GM18498 (cell line): Measurements from ENCODE around the gene FFAR2.
A peak's percentile ranks its signal among the peaks of the same experiment; 100 is the strongest.
"Not testable (repeated sequence)": the region's sequence is repeated elsewhere in the genome, so short reads cannot be mapped to it uniquely, and the experiment has no call there.

ENCODE experiments used
- ATAC-seq: cut with Tn5 transposase; IDR thresholded peaks from one replicate; pipeline ENCODE4 v1.9.1; 2021; ENCODE audit warnings: mild to moderate bottlenecking, moderate library complexity; ENCODE audit not compliant: unreplicated experiment

The FFAR2 gene

DNA sequence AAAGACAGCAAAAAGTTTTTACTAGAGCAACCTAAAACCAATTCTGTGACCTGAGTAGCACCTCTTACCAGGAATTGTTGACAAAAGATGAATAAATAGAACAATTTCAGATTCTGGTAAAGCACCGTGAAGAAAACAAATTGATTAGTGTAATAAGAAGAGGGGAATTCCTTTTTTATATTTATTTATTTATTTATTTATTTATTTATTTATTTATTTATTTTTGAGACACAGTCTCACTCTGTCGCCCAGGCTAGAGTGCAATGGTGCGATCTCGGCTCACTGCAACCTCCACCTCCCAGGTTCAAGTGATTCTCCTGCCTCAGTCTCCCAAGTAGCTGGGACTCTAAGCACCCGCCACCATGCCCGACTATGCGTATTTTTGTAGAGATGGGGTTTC is 24.7 kb upstream of the FFAR2 start:
- ATAC-seq = not testable (repeated sequence)

DNA sequence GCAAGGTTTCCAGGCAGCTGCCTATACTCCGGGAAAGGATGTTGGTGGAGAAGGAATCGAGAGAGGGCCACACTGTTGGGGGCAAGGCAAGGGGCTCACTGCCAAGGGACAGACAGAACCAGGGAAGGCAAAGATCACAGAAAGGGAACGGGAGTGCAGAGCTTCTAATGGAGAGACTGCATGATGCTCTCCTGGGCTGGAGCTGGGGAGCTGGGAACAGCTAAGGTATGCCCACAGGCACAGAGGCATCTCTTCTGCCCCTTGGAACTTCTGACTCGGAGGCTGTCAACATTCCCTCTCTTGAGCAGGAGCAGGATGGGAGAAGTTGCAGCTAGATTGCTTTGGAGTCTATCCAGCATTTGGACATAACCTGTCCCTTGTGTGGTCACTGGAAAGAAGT is 22.4 kb upstream of the FFAR2 start:
- no peak for ATAC-seq

DNA sequence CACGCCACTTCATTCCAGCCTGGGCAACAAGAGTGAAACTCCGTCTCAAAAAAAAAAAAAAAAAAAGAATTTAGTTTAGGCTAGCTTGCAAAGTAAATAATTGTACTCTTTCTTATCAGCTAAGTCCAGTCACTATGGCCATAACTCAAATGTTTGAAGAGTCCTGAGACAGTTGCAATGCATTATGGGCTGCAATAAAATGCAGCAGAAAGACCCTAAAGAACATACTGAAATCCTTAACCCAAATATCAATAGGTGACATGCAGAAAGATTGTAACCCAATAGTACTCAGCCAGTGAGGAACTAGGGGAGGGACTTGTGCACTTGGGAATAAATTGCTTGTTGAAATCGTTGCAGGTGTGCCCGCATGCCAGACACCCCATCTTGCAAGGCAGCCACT is 20.9 kb upstream of the FFAR2 start:
- no peak for ATAC-seq

DNA sequence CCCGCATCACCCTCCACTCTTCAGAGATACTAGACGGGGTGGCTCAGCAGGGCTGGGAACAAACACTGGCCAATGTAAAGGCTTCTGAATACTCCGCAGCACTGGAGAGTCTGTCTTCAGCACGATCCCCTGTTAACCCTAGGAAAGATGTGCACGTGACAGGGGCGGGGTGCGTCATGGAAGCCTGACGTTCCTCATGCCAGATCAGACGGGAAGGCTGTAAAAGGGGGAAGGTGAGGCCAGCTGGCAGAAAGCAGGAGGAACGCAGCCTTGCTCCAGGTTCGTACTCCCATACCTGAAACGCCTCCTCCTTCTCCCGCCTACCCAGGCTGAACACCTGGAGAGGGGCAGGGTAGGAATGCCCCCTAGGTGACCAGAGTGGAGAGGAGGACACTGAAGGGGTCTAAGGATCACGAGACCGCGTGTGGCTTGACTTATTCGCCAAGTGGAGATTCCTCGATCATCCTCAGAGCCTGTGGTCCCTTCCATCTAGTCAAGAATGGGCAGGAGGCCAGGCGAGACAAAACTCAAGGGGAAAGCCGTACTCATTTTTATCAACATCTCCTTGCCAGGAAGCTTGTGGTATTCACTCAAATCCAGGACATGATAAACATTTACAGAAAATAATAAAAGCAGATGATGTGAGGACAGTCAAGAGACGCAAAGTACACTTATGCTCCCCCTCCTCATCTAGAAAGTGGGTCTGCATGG is 18.2 kb upstream of the FFAR2 start:
- no peak for ATAC-seq

DNA sequence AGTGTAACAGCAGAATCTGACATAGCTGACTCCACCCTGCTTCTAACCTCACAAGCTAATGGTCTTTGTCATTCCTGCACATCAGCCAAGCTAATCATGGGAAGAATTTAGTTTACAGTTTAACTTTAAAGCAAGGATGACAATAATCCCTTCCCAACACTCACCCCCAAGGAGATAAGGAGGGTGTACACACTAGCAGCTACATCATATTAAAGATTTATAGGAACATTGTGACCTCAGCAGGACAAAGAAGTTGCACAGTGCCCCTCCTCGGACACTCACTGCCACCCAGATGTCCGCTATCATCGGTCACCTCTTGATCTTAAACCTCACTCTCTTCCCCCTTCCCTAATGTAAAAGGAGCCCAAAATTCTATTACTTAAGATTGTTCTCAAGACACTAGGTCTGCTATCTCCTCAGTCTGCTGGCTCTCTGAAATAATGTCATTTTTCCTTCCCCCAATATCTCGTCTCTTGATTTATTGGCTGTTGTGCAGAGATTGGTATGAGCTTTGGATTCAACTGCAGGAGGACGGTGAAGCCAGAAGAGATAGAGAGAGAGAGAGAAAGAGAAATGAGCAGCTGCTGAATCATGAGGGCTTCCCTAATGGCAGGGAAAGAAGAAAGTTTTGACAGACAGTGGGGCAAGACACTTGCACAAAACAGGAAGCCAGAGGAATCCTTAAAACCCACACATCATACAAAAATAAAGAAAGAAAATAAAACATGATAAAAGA is 17.5 kb upstream of the FFAR2 start:
- no peak for ATAC-seq

DNA sequence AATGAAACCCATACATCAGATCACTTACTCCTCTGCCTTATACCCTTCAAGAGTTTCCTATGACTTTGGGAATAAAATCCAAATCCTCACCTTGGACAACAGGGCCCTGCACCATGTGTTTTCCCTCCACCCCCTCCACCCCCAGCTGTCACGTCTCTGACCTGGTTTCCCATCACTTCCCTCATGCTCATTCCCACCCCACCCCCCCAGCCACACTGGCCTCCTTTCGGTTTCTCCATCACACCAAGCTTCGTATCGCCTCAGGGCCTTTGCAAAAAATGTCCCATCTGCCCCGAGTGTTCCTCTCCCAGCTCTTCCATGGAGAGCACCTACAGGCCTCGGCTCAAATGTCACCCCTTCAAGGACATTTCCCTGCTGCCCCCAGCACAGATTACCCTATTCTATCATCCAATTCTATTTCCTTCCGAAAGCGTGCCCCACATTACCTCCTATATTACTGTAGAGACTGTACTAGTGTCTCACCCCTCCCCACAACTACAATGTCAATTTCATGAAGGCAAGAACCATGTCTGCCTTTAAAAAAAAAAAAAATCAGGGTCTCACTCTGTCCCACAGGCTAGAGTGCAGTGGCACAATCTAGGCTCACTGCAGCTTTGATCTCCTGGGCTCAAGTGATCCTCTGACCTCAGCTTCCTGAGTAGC is 16.8 kb upstream of the FFAR2 start:
- no peak for ATAC-seq

DNA sequence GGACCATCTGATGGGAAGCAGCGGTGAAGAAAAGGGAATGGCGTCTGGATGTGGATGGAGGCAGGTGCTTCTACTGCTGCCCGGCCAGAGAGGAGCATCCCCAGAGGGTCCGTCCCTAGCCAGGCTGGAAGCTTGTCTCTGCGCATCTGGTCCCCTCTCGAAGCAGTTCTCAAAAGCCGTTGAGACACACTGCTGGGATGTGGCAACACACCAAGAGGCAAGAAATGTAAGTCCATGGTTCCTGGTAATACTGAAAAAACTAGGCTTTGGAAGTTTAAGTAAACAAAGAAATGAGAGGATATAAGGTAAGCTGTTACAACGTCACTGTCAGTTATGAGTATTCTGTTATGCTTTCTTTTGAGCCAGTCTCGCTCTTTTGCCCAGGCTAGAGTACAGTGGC is 15.1 kb upstream of the FFAR2 start:
- ATAC-seq = no peak

DNA sequence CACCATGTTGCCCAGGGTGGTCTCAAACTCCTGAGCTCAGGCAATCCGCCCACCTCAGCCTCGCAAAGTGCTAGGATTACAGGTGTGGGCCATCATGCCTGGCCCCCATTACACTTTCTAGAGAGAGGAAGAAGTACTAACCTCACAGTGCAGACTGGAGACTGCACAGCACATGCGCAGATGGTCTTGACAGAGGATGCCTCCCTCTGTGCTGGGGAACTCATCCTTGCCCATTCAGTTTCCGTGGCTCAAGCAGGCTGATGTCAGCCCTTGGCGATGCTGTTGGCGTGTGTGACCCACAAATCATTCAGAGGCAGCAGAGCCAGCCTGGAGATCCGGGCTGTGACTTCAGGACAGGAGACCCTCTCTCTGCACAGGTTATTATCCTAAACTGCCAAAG is 14.6 kb upstream of the FFAR2 start:
- no peak for ATAC-seq

DNA sequence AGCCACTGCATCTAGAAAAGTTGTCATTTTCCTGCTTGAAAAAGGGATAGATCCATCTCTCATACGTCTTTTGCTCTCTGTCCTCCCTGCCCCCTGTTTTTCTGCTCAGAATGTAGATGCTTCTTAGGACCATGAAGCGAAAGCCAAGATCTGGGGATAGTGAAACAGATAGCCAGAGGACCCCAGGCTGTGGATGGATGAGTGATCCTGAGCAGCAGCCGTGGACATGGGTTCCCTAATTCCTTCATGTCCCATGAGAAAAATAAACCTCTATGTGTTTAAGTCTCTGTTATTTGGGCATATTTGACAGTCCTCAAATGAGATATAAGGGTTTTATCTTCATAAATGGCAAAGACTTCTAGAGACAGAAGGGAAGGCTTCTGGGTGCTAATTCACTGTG is 12.2 kb upstream of the FFAR2 start:
- no peak for ATAC-seq

DNA sequence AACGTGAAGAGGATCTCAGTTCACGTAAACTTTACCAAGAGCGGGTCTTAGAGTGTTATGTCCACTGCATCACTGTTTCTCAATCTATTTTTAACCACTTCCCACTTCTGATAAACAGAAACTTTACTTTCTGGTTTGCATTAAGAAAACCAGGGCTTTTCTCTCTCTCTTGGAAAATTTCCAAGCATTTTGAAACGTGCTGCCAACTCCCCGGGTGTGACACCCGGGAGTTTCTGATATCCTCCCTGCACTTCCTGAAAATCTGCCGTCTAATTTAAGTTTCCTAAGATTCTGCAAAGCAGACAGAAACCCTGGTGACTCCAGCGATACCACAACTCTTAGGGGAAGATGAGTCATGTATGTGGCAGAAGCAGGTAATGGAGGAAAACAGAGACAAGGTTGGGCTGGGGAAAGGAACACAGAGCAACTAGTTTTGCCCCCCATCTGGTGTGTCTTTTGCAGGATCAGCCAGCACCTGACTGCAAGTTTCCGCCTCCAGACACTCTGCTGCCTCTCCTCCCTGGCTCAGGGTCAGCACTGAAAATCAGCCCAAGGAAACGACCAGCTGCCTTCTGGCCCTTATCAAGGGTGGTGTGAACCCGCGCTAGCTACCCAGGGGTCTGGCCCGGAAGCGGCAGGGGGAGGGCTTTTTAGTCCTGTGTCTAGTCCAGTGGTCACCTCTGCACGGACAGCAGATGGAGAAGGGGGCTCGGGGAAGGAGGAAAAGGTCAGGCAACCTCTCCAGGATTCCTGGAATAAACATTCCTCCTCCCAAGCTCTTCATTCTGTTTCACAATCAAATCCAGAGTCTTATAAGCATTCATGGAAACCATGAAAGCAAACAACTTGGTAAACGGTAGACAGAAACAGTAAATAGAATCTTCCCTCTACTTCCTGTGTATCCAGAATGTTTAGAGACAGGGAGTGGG is 11.3 kb upstream of the FFAR2 start:
- no peak for ATAC-seq

DNA sequence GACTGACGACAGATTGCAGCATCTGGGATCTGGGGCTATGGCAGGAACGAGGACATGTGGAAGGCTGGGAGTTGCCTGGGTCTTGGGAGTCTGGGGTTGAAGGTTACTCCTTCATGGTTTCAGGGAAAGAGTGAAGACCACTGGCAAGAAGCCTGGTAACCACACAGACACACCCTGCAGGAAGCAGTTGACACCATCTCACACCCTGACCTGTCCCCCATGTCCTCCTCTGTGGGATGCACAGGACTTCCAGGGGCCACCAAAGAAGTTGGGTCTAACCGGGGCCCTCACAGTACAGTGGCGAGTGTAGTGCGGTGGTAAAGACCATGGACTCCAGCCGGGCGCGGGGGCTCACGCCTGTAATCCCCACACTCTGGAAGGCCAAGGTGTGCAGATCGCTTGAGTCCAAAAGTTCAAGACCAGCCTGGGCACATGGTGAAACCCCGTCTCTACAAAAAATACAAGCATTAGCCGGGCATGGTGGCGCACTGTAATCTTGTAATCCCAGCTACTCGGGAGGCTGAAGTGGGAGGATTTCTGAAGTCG is 10.6 kb upstream of the FFAR2 start:
- ATAC-seq = no peak

DNA sequence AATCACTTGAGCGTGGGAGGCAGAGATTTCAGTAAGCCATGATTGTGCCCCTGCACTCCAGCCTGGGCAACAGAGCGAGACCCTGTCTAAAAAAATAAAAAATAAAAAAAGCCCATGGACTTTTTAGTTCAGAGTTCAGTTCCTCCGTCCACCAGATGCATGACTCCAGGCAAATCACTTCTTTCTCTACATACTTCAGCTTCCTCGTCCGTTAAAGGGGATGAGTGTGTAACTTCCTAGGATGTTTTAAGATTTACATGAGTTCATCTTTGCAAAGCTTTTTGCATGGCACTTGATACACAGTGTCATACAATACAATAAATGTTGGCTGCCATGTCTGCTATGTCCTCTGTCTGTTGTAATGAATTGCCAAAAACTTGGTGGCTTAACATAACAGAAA is 10.0 kb upstream of the FFAR2 start:
- ATAC-seq = no peak

DNA sequence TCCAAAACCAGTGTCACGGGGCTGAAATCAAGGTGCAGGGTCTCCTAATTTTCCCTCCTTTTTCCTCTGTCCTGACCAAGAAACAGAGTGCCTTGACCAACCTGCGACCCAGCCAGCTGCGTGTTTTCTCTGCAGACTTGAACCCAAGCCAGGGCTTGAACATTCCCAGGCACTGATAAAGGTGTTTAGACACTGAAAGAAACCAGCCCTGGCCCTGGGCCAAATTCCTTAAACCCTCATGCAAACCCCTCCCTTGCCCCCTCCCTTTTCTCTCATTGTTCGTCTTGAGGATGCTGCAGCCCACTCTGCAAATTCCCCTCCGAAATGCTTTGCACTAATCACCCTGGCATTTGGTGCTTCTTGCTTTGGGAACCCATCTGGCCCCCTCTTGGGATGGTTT is 9.5 kb upstream of the FFAR2 start:
- ATAC-seq = no peak

DNA sequence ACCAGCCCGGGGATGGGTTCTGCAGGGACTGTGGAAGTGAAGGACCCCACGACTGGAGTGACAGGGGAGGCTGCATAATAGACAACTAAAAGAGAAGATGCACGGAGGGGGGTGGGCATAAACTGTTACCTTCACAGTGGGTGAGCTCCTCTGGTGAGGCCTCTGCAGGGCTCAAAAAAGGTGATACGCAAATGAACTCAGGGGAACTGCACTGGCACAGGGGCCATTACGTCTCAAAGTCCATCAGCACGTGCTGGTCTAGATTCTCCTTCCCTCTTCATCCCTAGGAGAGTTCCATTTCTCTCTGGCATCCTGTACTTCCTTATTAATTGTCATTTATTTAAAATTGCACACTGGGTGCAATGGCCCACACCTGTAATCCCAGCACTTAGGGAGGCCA is 8.1 kb upstream of the FFAR2 start:
- ATAC-seq = no peak

DNA sequence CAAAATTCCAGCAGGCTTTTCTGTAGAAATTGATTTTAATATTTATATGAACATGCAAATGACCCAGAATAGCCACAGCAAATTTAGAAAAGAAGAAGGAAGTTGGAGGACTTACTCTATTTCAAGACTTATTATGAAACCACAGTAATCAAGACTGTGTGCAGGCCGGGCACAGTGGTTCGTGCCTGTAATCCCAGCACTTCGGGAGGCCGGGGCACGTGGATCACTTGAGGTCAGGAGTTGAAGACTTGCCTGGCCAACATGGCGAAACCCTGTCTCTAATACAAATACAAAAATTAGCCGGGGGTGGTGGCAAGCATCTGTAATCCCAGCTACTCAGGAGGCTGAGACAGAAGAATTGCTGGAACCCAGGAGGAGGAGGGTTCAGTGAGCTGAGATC is 6.0 kb upstream of the FFAR2 start:
- ATAC-seq = no peak

DNA sequence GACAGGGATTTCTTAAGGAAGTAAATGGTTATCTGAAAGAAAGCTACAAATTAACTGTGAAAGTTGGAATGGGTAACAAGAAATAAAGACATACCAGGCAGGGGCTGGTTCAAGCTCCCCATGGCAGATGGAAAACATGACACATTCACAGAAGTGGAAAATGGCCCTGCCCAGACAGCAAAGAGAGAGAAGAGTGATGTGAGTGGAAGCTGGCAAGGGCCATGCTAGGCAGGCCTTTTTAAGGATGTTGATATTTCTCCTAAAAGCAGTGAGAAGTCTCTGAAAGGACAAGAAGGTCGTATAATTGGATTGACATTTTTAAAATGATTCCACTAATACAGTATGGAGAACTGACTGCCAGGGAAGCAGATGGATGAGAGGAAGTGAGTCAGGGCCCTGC is 3.3 kb upstream of the FFAR2 start:
- no peak for ATAC-seq

DNA sequence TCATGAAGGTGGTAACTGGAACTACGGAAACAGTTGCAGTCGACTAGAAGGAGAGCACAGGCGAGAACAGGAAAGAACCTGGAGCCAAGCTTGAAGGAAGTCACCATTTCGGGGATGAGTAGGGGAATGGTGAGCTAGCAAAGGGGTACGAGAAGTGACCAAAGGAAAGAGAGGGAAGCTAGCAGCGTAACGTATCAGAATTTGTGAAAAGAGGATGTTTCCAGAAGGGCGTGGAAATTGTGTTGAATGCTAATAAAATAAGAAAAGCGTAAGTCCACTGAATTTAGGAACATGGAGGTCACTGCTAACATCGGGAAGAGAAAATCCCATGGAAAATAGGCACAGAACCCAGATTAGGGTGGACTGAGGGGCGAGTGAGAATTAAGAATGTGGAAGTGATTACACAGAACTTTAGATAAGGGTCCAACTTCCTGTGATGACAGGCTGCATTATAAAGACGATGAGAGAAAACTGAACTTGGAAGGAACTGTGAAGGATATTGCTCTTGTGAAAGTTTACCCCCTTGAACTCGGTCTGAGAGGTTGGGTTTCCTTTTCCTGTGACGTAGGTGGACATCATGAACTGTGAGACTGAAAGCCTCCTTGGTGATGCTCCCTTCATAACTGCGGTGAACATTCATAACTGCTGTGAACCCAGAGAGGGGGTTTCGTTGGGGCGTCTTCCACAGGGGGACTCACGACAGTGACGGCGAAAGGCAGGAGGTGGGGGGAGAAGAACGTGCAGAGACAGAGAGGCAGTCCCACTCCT is 2.0 kb upstream of the FFAR2 start:
- ATAC-seq = no peak

DNA sequence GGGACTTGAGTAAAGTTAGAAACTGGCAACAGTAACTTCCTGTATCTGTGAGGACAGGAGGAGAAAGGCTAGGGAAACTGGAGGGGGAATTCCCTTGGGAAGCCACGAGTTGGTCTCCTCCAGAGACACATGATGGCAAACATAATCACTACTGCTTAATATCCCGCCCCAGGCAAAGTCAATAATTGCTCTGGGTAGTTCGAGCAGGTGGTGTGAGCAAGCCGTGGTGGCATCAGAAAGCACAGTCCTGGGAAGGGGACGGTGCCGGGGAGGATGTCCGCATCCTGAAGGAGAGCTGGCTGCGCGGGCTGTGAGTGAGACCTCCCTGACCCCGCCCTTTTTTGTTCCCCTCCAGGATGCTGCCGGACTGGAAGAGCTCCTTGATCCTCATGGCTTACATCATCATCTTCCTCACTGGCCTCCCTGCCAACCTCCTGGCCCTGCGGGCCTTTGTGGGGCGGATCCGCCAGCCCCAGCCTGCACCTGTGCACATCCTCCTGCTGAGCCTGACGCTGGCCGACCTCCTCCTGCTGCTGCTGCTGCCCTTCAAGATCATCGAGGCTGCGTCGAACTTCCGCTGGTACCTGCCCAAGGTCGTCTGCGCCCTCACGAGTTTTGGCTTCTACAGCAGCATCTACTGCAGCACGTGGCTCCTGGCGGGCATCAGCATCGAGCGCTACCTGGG is 1.4 kb downstream of the FFAR2 start:
- ATAC-seq = no peak

DNA sequence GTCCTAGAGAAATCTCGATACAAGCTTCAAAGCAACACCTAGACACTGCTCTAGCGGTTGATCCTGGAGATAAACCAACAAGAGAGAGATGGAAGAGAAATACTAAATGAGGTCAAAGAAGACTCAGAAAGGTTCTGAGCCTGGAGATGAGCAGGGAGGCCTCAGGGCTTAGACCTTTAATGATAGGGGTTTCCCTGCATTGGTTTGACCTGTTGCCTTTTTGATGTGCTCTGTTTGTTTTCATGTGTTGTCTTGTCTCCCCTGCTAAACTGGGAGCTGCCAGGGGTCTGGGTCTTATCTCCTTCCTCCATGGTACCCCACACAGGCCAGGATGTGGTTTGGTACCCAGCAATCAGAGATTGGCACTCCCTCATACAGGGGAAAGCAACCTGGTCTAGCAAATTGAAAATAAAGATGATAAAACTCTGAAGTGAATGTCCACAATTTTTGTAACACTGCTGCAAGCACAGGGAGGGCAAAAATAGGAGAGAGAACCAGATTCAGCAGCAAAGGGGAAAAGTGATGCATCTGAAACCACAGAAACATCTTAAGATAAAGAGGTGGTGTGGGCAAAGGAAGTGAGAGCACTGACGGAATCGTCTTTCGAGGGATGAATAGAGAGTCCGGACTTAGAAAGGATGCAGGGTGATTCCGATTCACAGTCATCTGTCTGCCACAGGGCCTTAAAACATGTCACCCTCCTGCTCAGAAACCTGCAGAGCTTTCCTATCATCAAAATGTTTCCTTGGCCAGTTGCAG is 3.5 kb downstream of the FFAR2 start:
- ATAC-seq = peak; percentile 57
